Measurements from ENCODE around the gene PLXDC2.

The PLXDC2 gene

DNA sequence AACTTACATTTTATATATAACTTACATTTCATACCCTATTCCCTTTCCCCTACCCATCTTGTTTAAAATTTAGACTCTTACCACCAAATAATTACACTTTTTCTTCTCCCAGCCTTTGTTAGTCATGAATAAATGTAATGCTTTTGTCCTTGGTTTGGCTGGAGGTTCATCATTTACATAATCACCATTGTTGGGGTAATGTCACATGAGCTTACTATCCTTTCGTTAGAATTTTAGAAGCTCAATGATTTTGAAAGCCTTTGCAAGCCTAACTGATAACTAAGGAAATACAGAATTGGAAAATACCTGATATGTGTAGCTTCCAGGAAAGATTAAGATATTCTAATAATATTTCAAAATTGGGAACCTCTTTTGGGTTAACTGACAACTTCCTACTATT, 171.7 kb downstream of the PLXDC2 start:
- H3K27ac ChIP-seq (ENCODE audit: low read depth, low read length): no peak overlapping the region
- H3K36me3 ChIP-seq (ENCODE audit: control insufficient read depth, low read length): no peaks in the 10 kb centered on the region
- no peaks in the 10 kb centered on the region for H3K4me1 ChIP-seq (ENCODE audit: control insufficient read depth, low read length)
- no peaks in the 10 kb centered on the region for H3K9me2 ChIP-seq (replicated peaks; ENCODE audit: control insufficient read depth, low read length)
- H3K4me3 ChIP-seq (ENCODE audit: low read length): no peak overlapping the region
- H3K9me3 ChIP-seq (ENCODE audit: control insufficient read depth, insufficient read depth, low read length): no peaks in the 10 kb centered on the region
- no peaks in the 10 kb centered on the region for H3K79me2 ChIP-seq (ENCODE audit: control insufficient read depth, low read length)
- H3F3A ChIP-seq (ENCODE audit: control insufficient read depth, insufficient read depth): no peaks in the 10 kb centered on the region
- no peaks in the 10 kb centered on the region for H4K20me1 ChIP-seq (ENCODE audit: control insufficient read depth, insufficient read depth, low read depth, low read length)
- H3K27me3 ChIP-seq (ENCODE audit: control insufficient read depth, low read length): no peaks in the 10 kb centered on the region
- no peak overlapping the region for H3K4me2 ChIP-seq (ENCODE audit: low read length)
- no peak for TF ChIP-seq EZH2phosphoT487 (IDR thresholded peaks at IDR 0.05; ENCODE audit: borderline replicate concordance, low read length)
- TF ChIP-seq, protein P1, sequence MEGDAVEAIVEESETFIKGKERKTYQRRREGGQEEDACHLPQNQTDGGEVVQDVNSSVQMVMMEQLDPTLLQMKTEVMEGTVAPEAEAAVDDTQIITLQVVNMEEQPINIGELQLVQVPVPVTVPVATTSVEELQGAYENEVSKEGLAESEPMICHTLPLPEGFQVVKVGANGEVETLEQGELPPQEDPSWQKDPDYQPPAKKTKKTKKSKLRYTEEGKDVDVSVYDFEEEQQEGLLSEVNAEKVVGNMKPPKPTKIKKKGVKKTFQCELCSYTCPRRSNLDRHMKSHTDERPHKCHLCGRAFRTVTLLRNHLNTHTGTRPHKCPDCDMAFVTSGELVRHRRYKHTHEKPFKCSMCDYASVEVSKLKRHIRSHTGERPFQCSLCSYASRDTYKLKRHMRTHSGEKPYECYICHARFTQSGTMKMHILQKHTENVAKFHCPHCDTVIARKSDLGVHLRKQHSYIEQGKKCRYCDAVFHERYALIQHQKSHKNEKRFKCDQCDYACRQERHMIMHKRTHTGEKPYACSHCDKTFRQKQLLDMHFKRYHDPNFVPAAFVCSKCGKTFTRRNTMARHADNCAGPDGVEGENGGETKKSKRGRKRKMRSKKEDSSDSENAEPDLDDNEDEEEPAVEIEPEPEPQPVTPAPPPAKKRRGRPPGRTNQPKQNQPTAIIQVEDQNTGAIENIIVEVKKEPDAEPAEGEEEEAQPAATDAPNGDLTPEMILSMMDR (IDR thresholded peaks at IDR 0.05; ENCODE audit: low read depth, low read length, poor library complexity, severe bottlenecking): no peak

DNA sequence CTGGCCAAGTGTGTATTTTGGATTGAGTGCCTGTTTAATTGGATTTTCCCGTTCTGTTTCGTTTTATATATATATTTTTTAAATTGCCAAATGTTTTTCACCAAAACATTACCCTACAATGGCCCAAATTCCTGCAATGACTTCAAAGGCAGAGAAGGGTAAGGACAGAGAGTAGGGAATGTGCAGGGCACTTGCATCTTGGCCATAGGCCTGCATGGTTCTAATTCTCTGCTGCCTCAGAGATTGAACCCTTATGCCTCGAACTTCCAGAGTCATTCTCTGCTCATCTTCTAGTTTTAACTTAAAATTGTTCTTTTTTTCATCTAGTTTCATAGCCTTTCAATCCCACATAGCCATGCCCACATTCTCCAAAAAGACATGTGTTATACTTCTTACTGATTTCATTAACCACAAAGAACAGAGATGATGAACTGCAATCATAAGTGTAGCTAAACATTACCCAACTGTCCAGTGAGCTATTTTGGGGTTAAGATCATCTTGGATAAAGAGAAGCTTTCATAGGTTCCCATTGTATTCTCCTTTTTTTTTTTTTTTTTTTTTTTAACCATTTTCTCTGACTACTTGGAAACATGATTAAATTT, 177.6 kb downstream of the PLXDC2 start:
- no peak overlapping the region for H3K4me3 ChIP-seq (ENCODE audit: low read length)

DNA sequence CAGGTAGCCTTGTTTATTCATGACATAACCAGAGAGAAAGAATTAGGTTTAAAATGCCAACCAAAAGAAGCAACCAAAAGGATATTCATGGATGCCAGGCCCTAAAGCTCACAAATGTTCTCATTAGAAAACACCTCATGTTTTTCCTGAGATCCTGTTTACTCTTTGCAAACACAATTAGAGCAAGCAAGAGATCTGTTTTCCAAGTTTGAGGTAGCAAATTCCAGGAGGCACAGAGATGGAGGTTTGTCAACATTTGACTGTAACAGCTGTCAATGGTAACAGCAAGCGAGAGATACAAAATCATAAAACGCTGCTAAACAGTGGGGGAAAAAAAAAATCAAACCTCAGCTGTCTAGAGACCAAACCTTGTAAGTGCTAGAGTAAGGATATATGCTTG, 182.2 kb downstream of the PLXDC2 start:
- Histone ChIP-seq H3K9me2 (replicated peaks; ENCODE audit: control insufficient read depth, low read length) (no peaks in the 10 kb centered on the region), H3K36me3 (ENCODE audit: control insufficient read depth, low read length) (no peaks in the 10 kb centered on the region), H3K27me3 (ENCODE audit: control insufficient read depth, low read length) (no peaks in the 10 kb centered on the region), H3K4me2 (ENCODE audit: low read length) (no peak overlapping the region), H3F3A (ENCODE audit: control insufficient read depth, insufficient read depth) (no peaks in the 10 kb centered on the region), H3K4me1 (ENCODE audit: control insufficient read depth, low read length) (peaks cover 2% of the 10 kb centered on the region), H4K20me1 (ENCODE audit: control insufficient read depth, insufficient read depth, low read depth, low read length) (no peaks in the 10 kb centered on the region), H3K4me3 (ENCODE audit: low read length) (no peak overlapping the region), H3K79me2 (ENCODE audit: control insufficient read depth, low read length) (no peaks in the 10 kb centered on the region), H3K27ac (ENCODE audit: low read depth, low read length) (no peak overlapping the region), H3K9me3 (ENCODE audit: control insufficient read depth, insufficient read depth, low read length) (no peaks in the 10 kb centered on the region)
- no peak for TF ChIP-seq EZH2phosphoT487 (IDR thresholded peaks at IDR 0.05; ENCODE audit: borderline replicate concordance, low read length)
- TF ChIP-seq, protein P1 (IDR thresholded peaks at IDR 0.05; ENCODE audit: low read depth, low read length, poor library complexity, severe bottlenecking): no peak

More for the DNA sequence above, 177.6 kb downstream of the PLXDC2 start:
- Histone ChIP-seq H3K9me3 (ENCODE audit: control insufficient read depth, insufficient read depth, low read length) (no peaks in the 10 kb centered on the region), H4K20me1 (ENCODE audit: control insufficient read depth, insufficient read depth, low read depth, low read length) (no peaks in the 10 kb centered on the region), H3F3A (ENCODE audit: control insufficient read depth, insufficient read depth) (no peaks in the 10 kb centered on the region), H3K36me3 (ENCODE audit: control insufficient read depth, low read length) (no peaks in the 10 kb centered on the region), H3K4me2 (ENCODE audit: low read length) (no peak overlapping the region), H3K27ac (ENCODE audit: low read depth, low read length) (no peak overlapping the region), H3K9me2 (replicated peaks; ENCODE audit: control insufficient read depth, low read length) (no peaks in the 10 kb centered on the region), H3K27me3 (ENCODE audit: control insufficient read depth, low read length) (no peaks in the 10 kb centered on the region), H3K79me2 (ENCODE audit: control insufficient read depth, low read length) (no peaks in the 10 kb centered on the region), H3K4me1 (ENCODE audit: control insufficient read depth, low read length) (no peaks in the 10 kb centered on the region)
- TF ChIP-seq, protein P1 (IDR thresholded peaks at IDR 0.05; ENCODE audit: low read depth, low read length, poor library complexity, severe bottlenecking): no peak
- no peak for TF ChIP-seq EZH2phosphoT487 (IDR thresholded peaks at IDR 0.05; ENCODE audit: borderline replicate concordance, low read length)
